Caco-2 (cell line): Measurements from ENCODE around the gene MAP4K4. TPM values are rescaled to one million over a fixed set of nuclear protein-coding genes. Genes with fewer than 3 reads are reported as not detected.

Source experiments
- BruUV-seq: library from RNA; stranded (reverse); fragments of 400-500 nt; replicated peaks from 2 replicates; lab custom pipeline; 2021; lab: Mats Ljungman, UMichigan
- CTCF ChIA-PET: fragments of 300-600 bp; sonication (Branson Sonifier 250); formaldehyde crosslinking; loops from one replicate; lab custom pipeline; 2022; ENCODE audit warnings: antibody characterized with exemption; lab: Charles Lee
- POLR2A ChIA-PET: fragments of 300-600 bp; sonication (Branson Sonifier 250); formaldehyde crosslinking; loops from one replicate; lab custom pipeline; 2022; ENCODE audit warnings: antibody characterized with exemption; lab: Charles Lee
- DNase-seq, 2 experiments: peaks; one replicate each; pipeline versions ENCODE4 v3.0.0 to v3.0.0-alpha.2; 2020 to 2022
- H3K27me3 ChIP-seq: replicated peaks from 2 replicates; pipeline ENCODE4 v1.6.0; 2011; ENCODE audit warnings: low read length; ENCODE audit not compliant: control insufficient read depth, insufficient read depth
- H3K36me3 ChIP-seq: 2 replicates; pipeline ENCODE4 v1.5.1; 2011; ENCODE audit warnings: low read length; ENCODE audit not compliant: control insufficient read depth, insufficient read depth
- H3K4me1 ChIP-seq: fragments of 250-450 bp; sonication (Bioruptor Pico); 2 replicates; pipeline ENCODE4 v1.5.1; 2020; ENCODE audit warnings: mild to moderate bottlenecking
- H3K4me3 ChIP-seq: 2 replicates; pipeline ENCODE4 v1.5.1; 2011; ENCODE audit warnings: low read depth, mild to moderate bottlenecking, control low read depth, low read length
- H3K9me3 ChIP-seq: fragments of 250-450 bp; sonication (Bioruptor Pico); 2 replicates; pipeline ENCODE4 v1.5.1; 2020; ENCODE audit warnings: mild to moderate bottlenecking, moderate library complexity
- H3K27ac Mint-ChIP-seq: one replicate; pipeline ENCODE4 v1.8.0; 2022; ENCODE audit warnings: mixed read lengths; ENCODE audit not compliant: unreplicated experiment
- H3K27me3 Mint-ChIP-seq: one replicate; pipeline ENCODE4 v1.8.0; 2022; ENCODE audit warnings: mixed read lengths; ENCODE audit not compliant: insufficient read depth, unreplicated experiment
- H3K36me3 Mint-ChIP-seq: one replicate; pipeline ENCODE4 v1.8.0; 2022; ENCODE audit warnings: mild to moderate bottlenecking, mixed read lengths; ENCODE audit not compliant: insufficient read depth, unreplicated experiment
- H3K4me1 Mint-ChIP-seq: one replicate; pipeline ENCODE4 v1.8.0; 2022; ENCODE audit warnings: low read depth, mixed read lengths; ENCODE audit not compliant: unreplicated experiment
- H3K4me3 Mint-ChIP-seq: one replicate; pipeline ENCODE4 v1.8.0; 2022; ENCODE audit warnings: mild to moderate bottlenecking, moderate library complexity, mixed read lengths; ENCODE audit not compliant: unreplicated experiment
- H3K9me3 Mint-ChIP-seq: one replicate; pipeline ENCODE4 v1.8.0; 2022; ENCODE audit warnings: mixed read lengths; ENCODE audit not compliant: unreplicated experiment
- CTCF ChIP-seq, 2 experiments: fragments of 200-600 bp in 1 of 2; IDR thresholded peaks; 1 replicate in 1 of 2; 2 replicates in 1 of 2; pipeline versions ENCODE4 v1.5.1 to v1.8.0; 2011 to 2022; ENCODE audit warnings: antibody characterized with exemption in 1 of 2, control low read depth in 1 of 2, inconsistent platforms in 1 of 2, low read depth in 1 of 2, low read length in 1 of 2, mild to moderate bottlenecking in 1 of 2, moderate library complexity in 1 of 2; ENCODE audit not compliant: insufficient read depth in 1 of 2, severe bottlenecking in 1 of 2, unreplicated experiment in 1 of 2
- intact Hi-C: fragments of 100-400 bp; cut with micrococcal nuclease; formaldehyde crosslinking; loops from one replicate; pipeline ENCODE4 v1.10.0; 2022; ENCODE audit not compliant: unreplicated experiment
- total RNA-seq: library from RNA; stranded (reverse); gene quantifications from 2 replicates; pipeline ENCODE4 v1.2.3, GENCODE V29; 2022

Gene MAP4K4
- total RNA-seq, 1 experiment from 2014 or later: 257 TPM

GRCh38 chr2:101751276-101751815, 53.8 kb downstream of the MAP4K4 start:
- Mint-ChIP-seq H3K4me1 (peaks cover 53% of the 10 kb centered on the region), H3K4me3 (peak overlapping the region; percentile 11), H3K27ac (peak overlapping the region; percentile 46), H3K9me3 (no peaks in the 10 kb centered on the region), H3K27me3 (no peaks in the 10 kb centered on the region), H3K36me3 (peaks cover 42% of the 10 kb centered on the region)
- Histone ChIP-seq H3K36me3 (no peaks in the 10 kb centered on the region), H3K4me1 (peaks cover 72% of the 10 kb centered on the region), H3K4me3 (no peak overlapping the region), H3K9me3 (no peaks in the 10 kb centered on the region), H3K27me3 (no peaks in the 10 kb centered on the region)
- BruUV-seq: no TSS peak
- intact Hi-C loops: loop anchor here (5.0 kb wide), 1 partner anchor 184 kb away; no protein-coding TSS in a partner anchor
- CTCF ChIA-PET: interaction anchor here (1.3 kb wide), 2 partner anchors 51 to 55 kb away, joined by 3 read pairs; no protein-coding TSS in a partner anchor
- POLR2A ChIA-PET: no interaction called here
- no peak for TF ChIP-seq CTCF (IDR thresholded peaks at IDR 0.05; ENCODE audit: insufficient read depth in 1 of 2, low read depth in 1 of 2, low read length in 1 of 2, severe bottlenecking in 1 of 2, unreplicated experiment in 1 of 2)
- DNase-seq: no peak

- peaks cover 69% of the 10 kb centered on the region for H3K4me1 ChIP-seq
- Mint-ChIP-seq H3K36me3 (peaks cover 42% of the 10 kb centered on the region), H3K4me1 (peaks cover 46% of the 10 kb centered on the region), H3K27ac (peak overlapping the region; percentile 46), H3K4me3 (no peak overlapping the region), H3K27me3 (no peaks in the 10 kb centered on the region), H3K9me3 (no peaks in the 10 kb centered on the region)
- intact Hi-C loops: loop anchor here (5.0 kb wide), 1 partner anchor 185 kb away; no protein-coding TSS in a partner anchor
- POLR2A ChIA-PET: no interaction called here
- no peaks in the 10 kb centered on the region for H3K27me3 ChIP-seq
- no TSS peak for BruUV-seq
- CTCF ChIA-PET: interaction anchor here (1.3 kb wide), 2 partner anchors 52 to 55 kb away, joined by 3 read pairs; no protein-coding TSS in a partner anchor
- H3K4me3 ChIP-seq: no peak overlapping the region
- no peaks in the 10 kb centered on the region for H3K36me3 ChIP-seq
- H3K9me3 ChIP-seq: no peaks in the 10 kb centered on the region
- TF ChIP-seq CTCF (IDR thresholded peaks at IDR 0.05; ENCODE audit: insufficient read depth in 1 of 2, low read depth in 1 of 2, low read length in 1 of 2, severe bottlenecking in 1 of 2, unreplicated experiment in 1 of 2): no peak
- DNase-seq: no peak
Observed at GRCh38 chr2:101751875-101752619, 54.5 kb downstream of the MAP4K4 start.

- H3K4me1 ChIP-seq: peaks cover 64% of the 10 kb centered on the region
- Mint-ChIP-seq H3K27me3 (no peaks in the 10 kb centered on the region), H3K4me1 (peaks cover 40% of the 10 kb centered on the region), H3K9me3 (no peaks in the 10 kb centered on the region), H3K4me3 (peak overlapping the region; percentile 5), H3K27ac (peak overlapping the region; percentile 46), H3K36me3 (peaks cover 42% of the 10 kb centered on the region)
- no TSS peak for BruUV-seq
- ChIA-PET CTCF (interaction anchor here (0.6 to 1.3 kb wide), 4 partner anchors 14 to 366 kb away, joined by 3 to 5 read pairs (median 4); no protein-coding TSS in a partner anchor), POLR2A (no interaction called here)
- intact Hi-C loops: loop anchor here (5.0 kb wide), 1 partner anchor 186 kb away; no protein-coding TSS in a partner anchor
- H3K4me3 ChIP-seq: no peak overlapping the region
- no peak for TF ChIP-seq CTCF (IDR thresholded peaks at IDR 0.05; ENCODE audit: insufficient read depth in 1 of 2, low read depth in 1 of 2, low read length in 1 of 2, severe bottlenecking in 1 of 2, unreplicated experiment in 1 of 2)
- H3K36me3 ChIP-seq: no peaks in the 10 kb centered on the region
- DNase-seq: no peak
- no peaks in the 10 kb centered on the region for H3K9me3 ChIP-seq
- no peaks in the 10 kb centered on the region for H3K27me3 ChIP-seq
Observed at GRCh38 chr2:101752716-101753616, 55.5 kb downstream of the MAP4K4 start.
